NCI-H2196 (cell line): ENCODE data around the gene AFAP1.
"Not testable (repeated sequence)": the region's sequence is repeated elsewhere in the genome, so short reads cannot be mapped to it uniquely, and the experiment has no call there.

Experiments
- DNase-seq: peaks from one replicate; lab custom pipeline; 2025; ENCODE audit not compliant: unreplicated experiment; lab: John Stamatoyannopoulos, UW

The AFAP1 gene

GRCh38 chr4:7918981-7919380 is 20.7 kb downstream of the AFAP1 start:
- DNase-seq = no peak

GRCh38 chr4:7918187-7918586 is 21.5 kb downstream of the AFAP1 start:
- DNase-seq = not testable (repeated sequence)

GRCh38 chr4:7917669-7918068 is 22.0 kb downstream of the AFAP1 start:
- no peak for DNase-seq

DNA sequence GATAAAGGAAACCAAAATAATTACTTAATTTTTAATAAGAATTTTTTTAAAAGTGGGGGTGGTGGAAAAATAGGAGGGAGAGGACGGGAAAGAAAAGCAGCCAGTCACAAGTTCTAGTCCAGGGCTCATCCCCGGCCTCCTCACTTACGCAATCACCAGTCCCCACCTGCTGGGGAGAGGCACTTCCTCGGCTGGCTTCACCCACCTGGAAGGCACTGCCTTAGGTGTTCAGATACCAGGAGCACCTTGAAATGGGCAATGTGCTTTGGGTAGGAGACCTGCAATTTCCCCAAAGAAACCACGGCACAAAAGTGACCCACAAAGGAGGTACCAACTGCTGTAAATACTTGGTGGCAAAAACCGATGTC is 23.8 kb downstream of the AFAP1 start:
- no peak for DNase-seq

DNA sequence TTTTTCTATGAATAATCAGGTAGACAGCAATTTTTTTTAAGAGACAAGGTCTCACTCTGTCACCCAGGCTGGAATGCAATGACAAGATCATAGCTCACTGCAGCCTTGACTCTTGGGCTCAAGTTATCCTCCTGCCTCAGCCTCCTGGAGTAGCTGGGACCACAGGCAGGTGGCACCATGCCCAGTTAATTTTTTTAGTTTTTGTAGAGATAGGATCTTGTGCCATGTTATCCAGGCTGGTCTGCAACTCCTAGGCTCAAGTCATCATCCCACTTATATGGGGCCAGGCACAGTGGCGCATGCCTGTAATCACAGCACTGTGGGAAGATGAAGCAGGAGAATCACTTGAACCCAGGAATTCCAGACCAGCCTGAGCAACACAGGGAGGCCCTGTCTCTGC is 26.8 kb downstream of the AFAP1 start:
- DNase-seq = no peak

DNA sequence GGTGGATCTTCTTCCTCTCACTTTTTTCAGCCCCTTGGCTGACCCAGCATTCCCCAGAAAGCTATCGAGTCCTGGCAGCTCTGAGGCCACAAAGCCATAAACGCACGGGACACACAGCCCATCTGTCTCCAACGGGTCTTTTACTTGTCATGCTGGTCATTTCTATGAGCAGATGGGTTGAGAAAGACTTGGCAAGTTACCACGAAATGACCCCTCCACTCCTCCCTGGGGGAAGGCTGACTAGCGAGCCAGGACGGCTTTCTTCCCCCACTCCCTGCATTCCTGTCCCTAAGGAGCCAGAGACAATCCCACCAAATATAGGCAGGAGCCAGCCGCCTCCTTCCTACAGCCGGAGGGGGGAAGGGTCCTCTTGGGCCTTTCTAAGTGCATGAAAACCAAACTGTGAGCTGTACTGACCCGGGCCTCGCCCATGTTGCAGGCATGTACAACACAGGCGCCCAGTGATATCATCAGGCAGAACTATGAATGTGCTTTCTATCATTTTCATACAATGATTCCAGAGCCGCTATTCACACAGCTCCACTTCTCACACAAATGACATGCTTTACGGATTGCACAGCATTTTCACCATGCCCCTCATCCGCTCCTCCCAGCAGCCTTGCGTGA is 28.6 kb downstream of the AFAP1 start:
- DNase-seq = no peak

- no peak for DNase-seq
Observed at GRCh38 chr4:7910263-7910896, 29.3 kb downstream of the AFAP1 start.

DNA sequence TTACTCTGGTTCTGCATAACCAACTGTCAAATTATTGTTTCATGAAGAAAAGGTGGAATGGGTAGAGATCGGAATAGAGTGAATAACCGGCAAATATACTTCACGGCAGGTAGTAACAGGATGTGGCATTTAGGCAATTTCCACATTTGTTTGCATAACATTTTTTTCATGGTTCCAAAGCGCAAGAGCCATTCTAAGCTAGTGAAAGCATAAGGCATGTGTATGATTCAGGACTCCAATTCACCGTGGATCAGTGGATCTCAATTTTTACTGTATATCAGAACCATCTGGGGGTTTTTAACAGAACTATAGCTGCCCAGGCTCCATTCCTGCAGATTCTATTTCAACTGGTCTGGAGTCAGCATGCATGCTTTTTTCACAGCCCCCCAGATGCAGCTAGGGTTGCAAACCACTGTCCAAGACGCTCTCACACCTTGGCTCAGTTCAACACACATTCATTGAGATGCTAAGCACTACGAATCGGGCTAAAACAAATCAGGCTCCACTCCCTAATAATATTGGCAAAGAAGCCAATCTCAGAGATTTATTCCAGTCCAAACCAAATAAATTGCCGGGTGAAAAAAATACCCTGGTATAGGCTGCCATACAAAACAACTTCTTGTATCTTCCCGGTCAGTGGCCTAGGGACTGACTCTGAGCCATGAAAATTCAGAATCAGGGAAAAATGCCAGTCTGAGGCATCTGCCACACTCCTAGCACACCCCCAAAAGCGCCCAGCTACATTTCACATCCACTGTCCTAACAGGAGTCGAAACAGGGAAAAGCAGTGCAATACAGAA is 30.0 kb downstream of the AFAP1 start:
- DNase-seq = no peak

DNA sequence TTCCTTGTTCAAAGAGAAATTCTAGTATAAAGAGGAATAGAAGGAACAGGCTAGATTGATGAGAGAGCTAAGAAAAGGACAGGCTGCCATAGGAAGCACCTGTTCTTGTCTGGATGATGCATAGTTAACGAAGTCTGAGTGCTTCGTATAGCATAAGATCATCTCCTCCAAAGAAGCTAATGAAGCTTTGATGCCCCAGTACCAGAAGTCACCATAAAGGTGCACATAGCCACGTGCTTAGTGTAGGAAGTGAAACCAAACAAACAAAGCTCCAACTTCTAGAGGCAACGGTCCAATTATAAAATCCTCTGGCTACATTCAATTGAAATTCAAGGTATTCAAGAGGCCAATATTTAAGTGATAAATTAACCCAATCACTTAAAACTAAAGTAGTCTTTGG is 31.0 kb downstream of the AFAP1 start:
- DNase-seq = no peak

- DNase-seq = no peak
Observed at GRCh38 chr4:7907142-7907541, 32.5 kb downstream of the AFAP1 start.

GRCh38 chr4:7906171-7906701 is 33.4 kb downstream of the AFAP1 start:
- DNase-seq = no peak

GRCh38 chr4:7904952-7905915 is 34.4 kb downstream of the AFAP1 start:
- no peak for DNase-seq

DNA sequence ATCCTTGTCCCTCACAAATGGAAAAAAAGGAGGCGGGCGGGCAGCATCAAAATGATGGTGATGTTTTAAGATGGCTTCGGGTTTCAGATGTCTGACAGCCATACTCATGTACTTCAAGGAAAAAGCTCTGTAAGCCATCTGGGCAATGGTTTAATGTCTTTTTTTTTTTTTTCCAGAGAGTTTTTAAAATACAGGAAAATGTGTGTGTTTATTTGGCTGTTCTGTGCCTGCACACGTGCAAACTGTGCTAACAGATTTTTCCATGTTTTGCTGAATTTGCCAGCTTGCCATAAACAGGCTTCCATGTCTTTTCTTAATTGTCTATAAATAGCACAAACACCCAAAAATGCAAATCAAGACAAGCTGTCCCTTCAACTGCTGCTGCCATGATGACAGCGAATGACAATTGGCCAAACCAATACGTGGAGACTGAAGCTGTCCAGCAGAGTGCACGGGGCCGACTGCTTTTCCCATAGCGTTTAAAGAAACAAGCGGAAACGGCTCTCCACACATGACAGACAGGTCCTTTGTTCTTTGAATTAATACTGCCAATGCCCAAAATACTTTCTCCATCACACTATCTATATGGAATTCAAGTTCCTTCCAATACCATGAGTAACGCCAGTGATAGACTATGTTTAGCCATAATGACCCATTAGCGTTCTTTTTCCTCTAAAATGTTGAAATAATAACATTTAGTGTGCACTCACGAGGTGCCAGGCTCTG is 35.7 kb downstream of the AFAP1 start:
- DNase-seq = no peak

GRCh38 chr4:7902826-7903225 is 36.8 kb downstream of the AFAP1 start:
- DNase-seq = no peak

- DNase-seq = no peak
Observed at GRCh38 chr4:7902101-7902553, 37.5 kb downstream of the AFAP1 start.

- no peak for DNase-seq
Observed at GRCh38 chr4:7901311-7901885, 38.3 kb downstream of the AFAP1 start.

GRCh38 chr4:7900334-7900909 is 39.2 kb downstream of the AFAP1 start:
- no peak for DNase-seq

DNA sequence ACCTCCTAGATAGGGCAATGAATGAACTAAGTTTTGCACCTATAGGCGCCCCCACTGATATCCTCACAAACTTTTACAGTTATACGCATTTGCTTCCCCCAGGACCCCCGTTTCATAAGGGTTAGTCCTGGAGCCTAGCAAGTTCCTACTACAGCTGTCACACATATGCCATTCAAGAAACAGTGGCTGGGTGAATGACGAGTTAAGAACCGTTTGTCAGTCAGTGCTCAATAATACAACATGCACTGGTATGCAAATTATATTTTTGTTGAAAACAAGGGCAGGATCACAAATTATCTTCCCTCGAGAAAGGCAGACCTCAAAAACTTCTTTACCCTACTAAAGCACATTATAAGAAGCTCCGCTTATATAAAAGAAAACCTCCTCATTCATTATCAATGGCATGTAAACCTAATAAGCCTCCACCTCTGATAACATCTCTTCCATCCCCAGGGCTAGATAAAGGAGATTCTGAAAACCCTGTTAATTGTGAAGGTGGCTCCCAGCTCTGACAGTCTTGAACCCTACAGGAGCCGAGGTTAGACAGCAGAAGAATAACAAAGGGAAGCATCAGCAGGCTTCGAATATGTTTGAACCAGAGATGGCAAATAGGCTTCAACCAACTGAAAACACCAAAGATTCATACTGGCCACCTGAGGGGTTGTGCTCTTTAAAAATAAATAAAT is 40.3 kb downstream of the AFAP1 start:
- no peak for DNase-seq

DNA sequence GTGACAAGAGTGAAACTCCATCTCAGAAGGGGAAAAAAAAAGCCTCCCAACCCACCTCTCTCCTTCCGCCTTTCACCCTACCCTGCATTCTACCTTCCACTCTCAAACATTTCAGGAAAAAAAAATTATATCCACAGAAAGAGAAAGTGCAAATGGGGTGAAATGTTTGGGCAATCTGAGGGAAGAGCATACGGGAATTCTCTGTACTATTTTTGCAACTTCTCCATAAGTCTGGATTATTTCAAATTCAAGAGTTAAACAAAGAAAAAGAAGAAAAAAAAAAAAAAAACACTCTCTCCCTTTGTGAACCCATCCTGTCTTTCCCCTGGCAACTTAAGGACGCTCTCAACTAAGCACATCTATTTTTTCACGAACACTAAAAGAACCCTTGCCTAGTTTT is 41.3 kb downstream of the AFAP1 start:
- no peak for DNase-seq
